HG03354 (cell line): Measurements from ENCODE around the gene SMARCB1.

Source experiments
- ATAC-seq: cut with Tn5 transposase; IDR thresholded peaks from one replicate; pipeline ENCODE4 v1.9.1; 2021; ENCODE audit warnings: mild to moderate bottlenecking; ENCODE audit not compliant: unreplicated experiment, poor library complexity, severe bottlenecking

SMARCB1 gene

DNA sequence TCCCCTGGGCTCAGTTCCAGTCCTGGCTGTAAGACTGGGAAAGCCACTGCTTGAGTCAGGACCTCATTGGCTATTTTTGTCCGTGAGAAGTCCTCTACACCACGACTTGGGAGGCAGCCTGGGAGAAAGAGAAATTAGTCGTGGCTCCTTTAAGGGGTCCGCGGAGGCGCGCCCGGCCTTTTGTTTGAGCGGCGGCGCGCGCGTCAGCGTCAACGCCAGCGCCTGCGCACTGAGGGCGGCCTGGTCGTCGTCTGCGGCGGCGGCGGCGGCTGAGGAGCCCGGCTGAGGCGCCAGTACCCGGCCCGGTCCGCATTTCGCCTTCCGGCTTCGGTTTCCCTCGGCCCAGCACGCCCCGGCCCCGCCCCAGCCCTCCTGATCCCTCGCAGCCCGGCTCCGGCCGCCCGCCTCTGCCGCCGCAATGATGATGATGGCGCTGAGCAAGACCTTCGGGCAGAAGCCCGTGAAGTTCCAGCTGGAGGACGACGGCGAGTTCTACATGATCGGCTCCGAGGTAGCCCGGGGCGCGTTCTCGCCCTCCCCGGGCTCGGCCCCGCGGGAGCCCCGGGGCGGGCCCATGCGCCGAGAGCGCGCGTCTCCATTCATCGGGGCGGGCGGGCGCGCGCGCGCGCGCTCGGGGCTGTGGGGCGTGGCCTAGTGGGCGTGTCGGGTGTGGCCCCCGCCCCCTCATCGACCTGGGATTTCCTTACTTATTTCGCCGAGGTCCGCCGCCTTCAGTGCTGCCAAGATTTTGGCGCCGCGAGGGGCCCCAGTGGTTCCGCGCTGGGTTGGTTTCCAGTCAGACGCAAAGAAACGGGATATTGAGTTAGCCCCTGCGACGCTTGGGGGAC lies at the start of gene SMARCB1:
TSS of gene SMARCB1 (plus strand) at position 215 of the 848 bp plus-strand sequence. CDS start at position 419, 204 bp downstream.
- ATAC-seq, result peak; percentile 75

DNA sequence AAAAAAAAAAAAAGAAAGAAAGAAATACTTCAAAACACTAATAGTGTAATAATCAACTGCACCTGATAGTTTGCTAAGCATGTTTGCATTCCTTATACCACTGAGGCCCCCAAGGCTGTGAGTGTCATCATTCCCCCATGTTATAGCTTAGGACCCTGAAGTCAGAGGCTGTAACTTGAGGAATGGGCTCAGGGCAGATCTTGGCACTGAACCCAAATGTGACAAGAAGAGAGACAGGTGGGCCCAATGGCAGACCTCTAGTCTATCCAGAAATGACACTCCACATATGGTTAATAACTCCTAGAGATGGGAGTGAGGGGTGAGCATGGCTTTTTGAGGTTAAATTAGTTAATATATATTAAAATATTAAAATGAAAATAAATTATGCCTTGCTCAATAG lies 49.1 kb upstream of the SMARCB1 start:
- no peak for ATAC-seq

- no peak for ATAC-seq
Observed at GRCh38 chr22:23742505-23743264, 44.1 kb upstream of the SMARCB1 start.

GRCh38 chr22:23743303-23743705 lies 43.5 kb upstream of the SMARCB1 start:
- ATAC-seq, result no peak

GRCh38 chr22:23744001-23744400 lies 42.8 kb upstream of the SMARCB1 start:
- no peak for ATAC-seq

GRCh38 chr22:23744485-23744884 lies 42.3 kb upstream of the SMARCB1 start:
- no peak for ATAC-seq

GRCh38 chr22:23745791-23746190 lies 41.0 kb upstream of the SMARCB1 start:
- no peak for ATAC-seq

- no peak for ATAC-seq
Observed at GRCh38 chr22:23749841-23750301, 36.9 kb upstream of the SMARCB1 start.

DNA sequence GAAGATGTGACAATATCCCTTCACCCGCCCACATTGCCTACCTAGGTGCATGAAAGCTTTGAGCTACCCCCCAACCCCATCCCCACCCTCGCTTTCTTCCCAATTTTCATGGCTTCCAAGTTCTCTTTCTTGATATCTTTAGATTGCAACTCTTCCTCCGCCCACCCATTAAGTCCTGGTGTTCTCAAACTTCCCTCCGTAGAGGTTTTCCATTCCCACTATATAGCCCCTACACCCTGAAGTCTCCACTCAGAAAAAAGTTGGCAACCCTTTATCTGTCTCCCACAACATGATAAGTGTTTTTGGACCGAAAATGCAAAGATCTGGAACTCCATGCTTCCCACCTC lies 36.4 kb upstream of the SMARCB1 start:
- ATAC-seq, result no peak

DNA sequence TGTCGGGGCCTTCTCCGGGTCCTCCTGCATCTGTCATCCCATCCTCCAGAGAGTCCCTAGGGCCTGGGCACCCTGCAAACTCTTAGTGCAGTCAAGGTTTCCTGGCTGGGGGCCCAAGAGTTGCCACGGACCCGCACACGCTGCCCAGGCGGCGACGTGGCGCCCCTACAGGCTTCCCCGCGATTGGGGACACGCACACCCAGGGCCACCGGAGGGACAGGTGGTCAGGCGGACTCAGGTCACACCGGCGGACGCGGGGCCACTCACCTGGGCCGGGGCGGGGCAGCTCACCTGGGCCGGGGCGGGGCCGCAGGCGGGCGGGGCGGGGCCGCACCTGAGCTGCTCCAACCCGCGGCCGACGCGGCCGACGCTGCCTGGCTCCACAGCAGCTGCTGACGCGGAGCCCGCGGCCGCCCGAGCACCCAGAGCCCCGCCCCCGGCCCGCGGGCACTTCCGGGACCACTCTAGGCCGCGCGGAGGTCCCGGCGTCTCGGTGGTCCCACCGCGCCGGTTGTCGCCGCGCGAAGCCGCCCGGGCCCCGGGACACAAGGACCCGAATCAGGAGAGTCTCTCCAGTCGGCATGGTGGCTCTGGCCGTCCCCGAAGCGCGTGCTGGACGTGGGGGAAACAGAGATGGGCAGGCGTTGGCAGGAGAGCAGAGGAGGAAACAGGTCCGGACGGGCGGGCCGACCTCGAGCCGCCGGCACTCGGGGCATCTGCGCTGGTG lies 35.9 kb upstream of the SMARCB1 start, which contains the start of gene ZNF70:
TSS of gene ZNF70 (minus strand) at position 399 of the 727 bp plus-strand sequence. CDS start 5,972 bp downstream, outside the sequence.
- peak; percentile 73 for ATAC-seq

DNA sequence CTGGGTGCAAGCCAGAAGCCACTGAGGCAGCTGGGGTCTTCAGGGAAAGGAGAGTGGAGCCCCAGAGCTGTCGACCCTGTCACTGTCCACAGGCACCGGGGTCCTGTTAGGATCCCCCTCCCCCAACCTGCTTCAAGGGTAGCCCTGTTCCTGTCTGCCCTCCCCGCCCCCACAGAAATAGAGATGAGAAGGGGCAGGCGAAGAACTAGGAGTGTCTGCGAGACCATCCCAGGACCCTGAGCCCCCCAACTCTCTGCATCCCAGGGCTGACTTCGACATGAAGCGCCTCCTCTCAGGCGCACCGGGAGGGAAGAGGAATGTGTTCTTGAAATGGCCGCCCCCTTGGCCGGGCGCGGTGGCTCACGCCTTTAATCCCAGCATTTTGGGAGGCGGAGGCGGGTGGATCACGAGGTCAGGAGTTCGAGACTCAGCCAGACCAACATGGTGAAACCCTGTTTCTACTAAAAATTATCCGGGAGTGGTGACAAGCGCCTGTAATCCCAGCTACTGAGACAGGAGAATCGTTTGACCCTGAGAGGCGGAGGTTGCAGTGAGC lies 35.2 kb upstream of the SMARCB1 start:
- peak; percentile 5 for ATAC-seq

DNA sequence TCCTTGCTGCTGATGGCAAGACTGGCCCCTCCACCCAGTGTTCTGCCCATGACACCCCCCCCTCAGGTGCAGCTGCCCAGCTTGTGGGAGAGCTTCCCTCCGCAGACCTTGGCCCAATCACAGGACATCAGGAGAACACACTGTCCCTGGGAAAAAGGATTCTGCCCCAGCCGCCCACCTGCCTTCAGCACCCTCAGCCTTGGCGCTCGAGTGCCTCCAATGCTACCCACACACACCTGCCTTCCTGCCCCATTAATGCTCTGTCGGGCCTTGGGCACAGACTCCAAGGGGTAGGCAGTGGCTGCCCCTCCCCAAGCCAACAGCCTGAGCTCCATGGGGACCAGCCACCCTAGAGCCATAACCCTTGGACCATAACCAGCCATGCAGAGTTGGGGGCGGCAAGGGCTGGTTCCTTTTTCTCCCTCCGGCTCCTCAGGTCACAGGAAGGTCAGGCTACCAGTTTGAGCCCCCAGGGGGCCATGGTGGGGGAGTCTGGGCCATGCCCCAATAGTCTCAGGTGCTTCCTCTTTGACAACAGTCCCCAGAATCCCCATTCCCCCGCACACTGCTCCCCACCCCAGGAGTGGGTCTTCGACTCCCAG lies 34.6 kb upstream of the SMARCB1 start:
- ATAC-seq, result peak; percentile 41

- peak; percentile 17 for ATAC-seq
Observed at GRCh38 chr22:23752750-23753149, 34.0 kb upstream of the SMARCB1 start.

DNA sequence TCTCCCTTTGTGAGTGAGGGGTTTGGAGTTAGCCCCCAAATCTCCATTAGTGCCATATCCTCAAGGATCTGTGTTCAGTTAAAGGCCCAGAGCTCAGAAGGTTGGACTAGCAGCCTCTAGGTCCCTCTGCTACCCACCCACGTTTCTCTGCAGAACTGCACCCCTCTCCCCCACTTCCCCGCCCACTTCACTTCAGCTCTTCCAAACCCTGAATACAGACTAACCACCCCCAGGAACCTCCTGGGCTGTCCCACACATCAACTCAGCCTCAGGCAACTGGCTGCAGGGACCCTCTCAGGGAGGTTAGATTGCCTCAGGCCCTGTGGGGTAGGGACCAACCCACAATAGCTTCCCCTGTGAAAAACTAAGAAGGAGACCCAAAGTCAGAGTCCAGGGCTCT lies 33.4 kb upstream of the SMARCB1 start:
- ATAC-seq, result no peak

- no peak for ATAC-seq
Observed at GRCh38 chr22:23754220-23754919, 32.4 kb upstream of the SMARCB1 start, which contains the start of gene VPREB3. Gene VPREB3 (minus strand): TSS chr22:23754425. CDS start chr22:23754363, 62 bp downstream.

DNA sequence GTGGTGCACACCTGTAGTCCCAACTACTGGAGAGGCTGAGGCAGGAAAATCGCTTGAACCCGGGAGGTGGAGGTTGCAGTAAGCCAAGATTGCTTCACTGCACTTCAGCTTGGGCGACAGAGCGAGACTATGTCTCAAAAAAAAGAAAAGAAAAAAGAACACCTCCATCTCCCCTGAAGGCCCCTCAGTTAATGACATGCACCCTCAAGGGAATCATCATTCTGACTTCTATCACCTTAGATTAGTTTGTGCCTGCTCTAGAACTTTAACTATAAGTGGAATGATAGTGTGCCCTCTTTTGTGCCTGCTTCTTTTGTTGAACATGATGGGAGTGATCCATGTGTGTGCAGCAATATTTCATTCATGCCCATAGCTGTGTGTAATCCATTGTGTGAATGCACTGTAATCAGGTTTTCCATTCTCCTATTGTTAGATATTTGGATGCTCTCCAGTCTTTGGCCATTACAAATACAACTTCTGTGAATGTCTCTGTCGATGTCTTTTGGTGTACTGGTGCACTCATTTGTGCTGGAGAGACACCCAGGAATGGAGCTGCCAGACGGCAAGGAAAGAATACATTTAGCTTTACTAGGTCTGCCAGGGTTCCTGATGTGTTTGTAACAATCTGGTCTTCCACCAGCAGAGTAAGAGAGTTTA lies 31.7 kb upstream of the SMARCB1 start:
- ATAC-seq, result no peak

GRCh38 chr22:23755711-23756110 lies 31.1 kb upstream of the SMARCB1 start:
- no peak for ATAC-seq

DNA sequence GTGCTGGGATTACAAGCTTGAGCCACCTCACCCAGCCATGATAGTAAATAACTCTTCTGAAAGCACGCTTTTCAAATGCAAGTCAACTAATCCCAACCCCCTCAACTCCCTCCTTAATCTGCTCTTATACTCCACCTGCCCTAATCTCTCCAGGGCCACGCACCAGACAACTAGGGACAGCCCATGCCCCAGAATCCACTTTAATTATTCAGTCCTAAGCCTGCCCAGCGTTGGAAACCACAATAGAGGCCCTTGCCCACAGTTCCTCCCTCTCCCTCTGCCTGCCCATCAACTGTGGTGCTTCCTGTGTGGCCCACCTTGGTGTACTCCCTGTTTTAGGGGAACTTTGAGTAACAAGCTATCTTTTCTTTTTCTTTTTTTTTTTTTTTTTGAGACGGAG lies 29.9 kb upstream of the SMARCB1 start:
- no peak for ATAC-seq
